Pancreas (tissue), 10 donors: Measurements from ENCODE around the gene PRR7. TPM values are rescaled to one million over a fixed set of nuclear protein-coding genes. Genes with fewer than 3 reads are reported as not detected.

Experiments
- ATAC-seq, 4 donors: fragments of 200-7000 bp; cut with Tn5 transposase; one replicate each; pipeline versions ENCODE4 v1.8.0 to v1.9.1; 2020; ENCODE audit warnings: mild to moderate bottlenecking in 4 of 4, moderate library complexity in 4 of 4
- DNase-seq, 6 donors: peaks; one replicate each; pipeline ENCODE4 v3.0.0-alpha.2; 2020
- FAIRE-seq: peaks from 2 replicates; lab custom pipeline; 2012; peaks lifted over from hg19 to GRCh38; lab: Jason Lieb, UNC
- H3K27ac ChIP-seq, 4 donors: fragments of 200-600 bp; sonication (generic); 1 replicate in 3 of 4; 2 replicates in 1 of 4; pipeline versions ENCODE4 v1.5.0 to v1.8.0; 2020
- H3K27me3 ChIP-seq, 4 donors: fragments of 200-600 bp; one replicate each; pipeline ENCODE4 v1.8.0; 2021
- H3K36me3 ChIP-seq, 3 donors: fragments of 200-600 bp; sonication (generic) in 1 of 3; one replicate each; pipeline versions ENCODE4 v1.5.0 to v1.8.0; 2020 to 2021
- H3K4me1 ChIP-seq, 3 donors: fragments of 200-600 bp; one replicate each; pipeline ENCODE4 v1.8.0; 2021
- H3K4me3 ChIP-seq, 4 donors: fragments of 200-600 bp; sonication (generic) in 2 of 4; one replicate each; pipeline versions ENCODE4 v1.5.0 to v1.8.0; 2020 to 2021
- H3K9me3 ChIP-seq, 4 donors: fragments of 200-600 bp; one replicate each; pipeline ENCODE4 v1.8.0; 2021
- CTCF ChIP-seq, 4 donors: fragments of 200-600 bp; sonication (generic) in 3 of 4; IDR thresholded peaks; one replicate each; pipeline versions ENCODE4 v1.5.0 to v1.8.0; 2021; ENCODE audit warnings: antibody characterized with exemption in 4 of 4
- WGBS, 2 donors: extraction: QIAGEN DNeasy Blood & Tissue Kit; methylation state at CpG; one replicate each; pipeline ENCODE4 v1.1.7; 2013; 5-methylcytosine and 5-hydroxymethylcytosine counted together
- intact Hi-C, 3 donors: fragments of 100-400 bp; cut with DNase I; formaldehyde crosslinking; loops; one replicate each; pipeline versions ENCODE4 v1.11.1 to v1.14.2; 2022
- polyA plus RNA-seq, 2 donors: library from polyadenylated mRNA; stranded (reverse); fragments of 200-250 nt; gene quantifications; one replicate each; pipeline ENCODE4 v1.2.3, GENCODE V29; 2013
- total RNA-seq, 6 donors: library from RNA; stranded (reverse); fragmentation: NEBNext Ultra II Directional in 4 of 6; extraction: Animal tissue kit (Norgen Biotek cat#: 25700) in 4 of 6; gene quantifications; one replicate each; pipeline versions ENCODE4 v1.2.1 to v1.2.4, GENCODE V29; 2021 to 2023
- donor health status: healthy with polysubstance abuse.
- donor health status: DM: no; HTN: no; CAD: no; lungs with moderate emphysema.
- donor health status: DM: no; HTN: no; CAD: no.
- donor health status: control.
- donor health status: control.
- donor health status: Bipolar disorder and iron deficiency.
- donor health status: DM: yes; HTN: yes; CAD: no.
- donor health status: DM: no; HTN: no; CAD: no.
- donor health status: DM: no; HTN: no; CAD: no.
- donor health status: DM: yes; HTN: yes; CAD: no.

PRR7 gene
- total and polyA plus RNA-seq, 8 donors = 1.7 to 3.5 (median 2.7) TPM

GRCh38 chr5:177425196-177425800 is 21.3 kb upstream of the PRR7 start:
- Histone ChIP-seq H3K27me3 (no peaks in the 10 kb centered on the region), H3K4me3 (peak overlapping the region; percentile 23 to 56 (median 46)), H3K9me3 (no peaks in the 10 kb centered on the region), H3K27ac (peak overlapping the region; percentile 80 to 95 (median 85)), H3K4me1 (peaks cover 0 to 13% (median 4%) of the 10 kb centered on the region in 3 donors), H3K36me3 (no peaks in the 10 kb centered on the region)
- DNase-seq = no peak
- ATAC-seq = no peak
- FAIRE-seq = no peak
- no peak for TF ChIP-seq CTCF (IDR thresholded peaks at IDR 0.05)
- WGBS, 2 donors = 38 to 39% methylated on average over 13 of the region's 13 CpGs
- intact Hi-C loops = no loop called here

GRCh38 chr5:177425801-177426565 is 20.6 kb upstream of the PRR7 start:
- 0% methylated on average over 48 to 52 of the region's 52 CpGs for WGBS, 2 donors
- Histone ChIP-seq H3K36me3 (no peaks in the 10 kb centered on the region), H3K9me3 (no peaks in the 10 kb centered on the region), H3K27me3 (no peaks in the 10 kb centered on the region), H3K4me3 (peak overlapping the region; percentile 23 to 56 (median 46)), H3K4me1 (peaks cover 0 to 13% (median 4%) of the 10 kb centered on the region in 3 donors), H3K27ac (peak overlapping the region; percentile 80 to 95 (median 85))
- FAIRE-seq (peak; percentile 96), DNase-seq (peak; percentile 91 to 100 (median 100)), ATAC-seq (peak; percentile 92 to 96 (median 93))
- intact Hi-C loops = no loop called here
- no peak for TF ChIP-seq CTCF (IDR thresholded peaks at IDR 0.05)

GRCh38 chr5:177426566-177427210 is 19.9 kb upstream of the PRR7 start, which contains the start of gene GRK6:
Gene GRK6 (plus strand): TSS chr5:177426676. CDS start chr5:177426846, 170 bp downstream.
- TF ChIP-seq CTCF (IDR thresholded peaks at IDR 0.05) = no peak
- peak in 5 of 6 donors; percentile 47 to 94 (median 71) for DNase-seq
- peaks cover 0 to 13% (median 4%) of the 10 kb centered on the region in 3 donors for H3K4me1 ChIP-seq
- peak in 1 of 4 donors; percentile 1 for ATAC-seq
- WGBS, 2 donors = 1% methylated on average over 31 to 82 of the region's 82 CpGs
- H3K36me3 ChIP-seq = no peaks in the 10 kb centered on the region
- peak within 1 kb of the TSS; percentile 80 to 95 (median 85) for H3K27ac ChIP-seq
- no peaks in the 10 kb centered on the region for H3K27me3 ChIP-seq
- peak within 1 kb of the TSS; percentile 66 to 96 (median 81) for H3K4me3 ChIP-seq
- no peak for FAIRE-seq
- intact Hi-C loops = no loop called here
- H3K9me3 ChIP-seq = no peaks in the 10 kb centered on the region

- FAIRE-seq = no peak
- ATAC-seq = no peak
- intact Hi-C loops = no loop called here
- H3K27me3 ChIP-seq = no peaks in the 10 kb centered on the region
- DNase-seq = no peak
- TF ChIP-seq CTCF (IDR thresholded peaks at IDR 0.05) = no peak
- H3K27ac ChIP-seq = peak overlapping the region; percentile 58 to 82 (median 72)
- 16 to 21% methylated on average over 11 of the region's 11 CpGs for WGBS, 2 donors
- H3K36me3 ChIP-seq = peaks cover 0 to 2% (median 0%) of the 10 kb centered on the region in 3 donors
- no peaks in the 10 kb centered on the region for H3K9me3 ChIP-seq
- peak overlapping the region; percentile 66 to 96 (median 81) for H3K4me3 ChIP-seq
- peaks cover 0 to 13% (median 4%) of the 10 kb centered on the region in 3 donors for H3K4me1 ChIP-seq
Measured at GRCh38 chr5:177427211-177427822, 19.3 kb upstream of the PRR7 start.
